ENCODE measurements around the gene DOK1.

DOK1 gene

DNA sequence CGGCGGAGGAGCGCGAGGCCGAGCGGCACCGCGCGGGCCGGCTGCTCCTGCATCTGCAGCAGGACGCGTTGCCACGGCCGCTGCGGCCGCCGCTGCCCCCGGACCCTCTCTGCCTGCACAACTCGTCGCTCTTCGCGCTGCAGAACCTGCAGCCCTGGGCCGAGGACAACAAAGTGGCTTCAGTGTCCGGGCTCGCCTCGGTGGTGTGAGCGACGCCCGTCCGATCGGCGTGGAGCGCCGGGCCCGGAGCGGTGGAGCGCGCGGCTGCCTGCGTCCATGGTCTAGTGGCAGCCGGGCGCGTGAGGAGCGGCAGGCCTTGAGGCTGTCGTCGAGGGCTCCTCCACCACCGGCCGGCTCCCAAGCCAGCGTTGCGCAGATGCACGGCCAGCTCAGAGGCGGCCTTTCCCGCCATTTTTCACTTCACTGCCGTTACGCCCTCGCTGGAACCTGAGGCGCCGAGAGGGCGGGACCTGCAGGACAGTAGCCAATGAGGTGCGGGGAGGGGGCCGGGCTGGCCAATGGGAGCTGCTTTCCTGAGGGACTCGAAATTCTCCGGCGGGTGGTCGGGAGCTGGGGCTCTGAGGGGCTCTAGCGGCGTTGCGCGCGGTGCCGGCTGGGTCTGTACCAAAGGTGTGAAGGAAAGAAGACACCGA is 38.4 kb upstream of the DOK1 start:
- Mint-ChIP-seq H3K4me3 (peak overlapping the region; percentile 76), H3K4me1 (ENCODE audit: low read depth) (peaks cover 14% of the 10 kb centered on the region), H3K9me3 (ENCODE audit: low read depth) (no peaks in the 10 kb centered on the region), H3K27me3 (peaks cover 52% of the 10 kb centered on the region), H3K36me3 (no peaks in the 10 kb centered on the region), H3K27ac (no peak overlapping the region)

GRCh38 chr2:74516650-74517049 is 37.9 kb upstream of the DOK1 start:
- Mint-ChIP-seq H3K4me3 (peak overlapping the region; percentile 76), H3K27me3 (peaks cover 50% of the 10 kb centered on the region), H3K9me3 (ENCODE audit: low read depth) (no peaks in the 10 kb centered on the region), H3K27ac (no peak overlapping the region), H3K4me1 (ENCODE audit: low read depth) (peaks cover 14% of the 10 kb centered on the region), H3K36me3 (no peaks in the 10 kb centered on the region)

DNA sequence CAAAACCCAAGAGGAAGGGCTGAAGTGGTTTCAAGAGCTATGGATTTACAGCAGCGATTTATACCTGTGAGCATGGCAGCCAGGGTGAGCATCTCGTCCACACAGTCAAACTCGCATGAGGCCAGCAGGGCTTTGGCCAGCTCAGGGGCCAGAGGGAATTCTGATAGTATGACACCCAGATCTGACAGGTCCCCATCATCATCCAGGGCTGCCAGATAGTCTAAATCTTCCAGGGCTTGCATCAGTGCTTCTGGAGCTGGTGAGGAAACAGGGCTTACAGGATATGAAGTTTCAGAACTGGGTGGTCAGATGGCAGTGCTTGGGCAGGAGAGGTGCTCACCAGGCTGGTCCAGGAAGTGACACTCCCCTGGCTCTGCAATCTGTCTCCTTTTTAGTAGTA is 32.0 kb upstream of the DOK1 start:
- H3K9me3 Mint-ChIP-seq (ENCODE audit: low read depth), result no peaks in the 10 kb centered on the region
- no peak overlapping the region for H3K27ac Mint-ChIP-seq
- peaks cover 10% of the 10 kb centered on the region for H3K36me3 Mint-ChIP-seq
- H3K4me3 Mint-ChIP-seq, result no peak overlapping the region
- peaks cover 26% of the 10 kb centered on the region for H3K27me3 Mint-ChIP-seq
- peaks cover 10% of the 10 kb centered on the region for H3K4me1 Mint-ChIP-seq (ENCODE audit: low read depth)

GRCh38 chr2:74524005-74524404 is 30.5 kb upstream of the DOK1 start:
- H3K4me3 Mint-ChIP-seq, result no peak overlapping the region
- H3K27me3 Mint-ChIP-seq, result peaks cover 13% of the 10 kb centered on the region
- no peaks in the 10 kb centered on the region for H3K9me3 Mint-ChIP-seq (ENCODE audit: low read depth)
- no peak overlapping the region for H3K27ac Mint-ChIP-seq
- H3K36me3 Mint-ChIP-seq, result peaks cover 16% of the 10 kb centered on the region
- peaks cover 16% of the 10 kb centered on the region for H3K4me1 Mint-ChIP-seq (ENCODE audit: low read depth)

GRCh38 chr2:74524955-74525716 is 29.4 kb upstream of the DOK1 start:
- Mint-ChIP-seq H3K36me3 (peaks cover 16% of the 10 kb centered on the region), H3K4me3 (no peak overlapping the region), H3K27me3 (peaks cover 4% of the 10 kb centered on the region), H3K4me1 (ENCODE audit: low read depth) (peaks cover 16% of the 10 kb centered on the region), H3K27ac (no peak overlapping the region), H3K9me3 (ENCODE audit: low read depth) (no peaks in the 10 kb centered on the region)

DNA sequence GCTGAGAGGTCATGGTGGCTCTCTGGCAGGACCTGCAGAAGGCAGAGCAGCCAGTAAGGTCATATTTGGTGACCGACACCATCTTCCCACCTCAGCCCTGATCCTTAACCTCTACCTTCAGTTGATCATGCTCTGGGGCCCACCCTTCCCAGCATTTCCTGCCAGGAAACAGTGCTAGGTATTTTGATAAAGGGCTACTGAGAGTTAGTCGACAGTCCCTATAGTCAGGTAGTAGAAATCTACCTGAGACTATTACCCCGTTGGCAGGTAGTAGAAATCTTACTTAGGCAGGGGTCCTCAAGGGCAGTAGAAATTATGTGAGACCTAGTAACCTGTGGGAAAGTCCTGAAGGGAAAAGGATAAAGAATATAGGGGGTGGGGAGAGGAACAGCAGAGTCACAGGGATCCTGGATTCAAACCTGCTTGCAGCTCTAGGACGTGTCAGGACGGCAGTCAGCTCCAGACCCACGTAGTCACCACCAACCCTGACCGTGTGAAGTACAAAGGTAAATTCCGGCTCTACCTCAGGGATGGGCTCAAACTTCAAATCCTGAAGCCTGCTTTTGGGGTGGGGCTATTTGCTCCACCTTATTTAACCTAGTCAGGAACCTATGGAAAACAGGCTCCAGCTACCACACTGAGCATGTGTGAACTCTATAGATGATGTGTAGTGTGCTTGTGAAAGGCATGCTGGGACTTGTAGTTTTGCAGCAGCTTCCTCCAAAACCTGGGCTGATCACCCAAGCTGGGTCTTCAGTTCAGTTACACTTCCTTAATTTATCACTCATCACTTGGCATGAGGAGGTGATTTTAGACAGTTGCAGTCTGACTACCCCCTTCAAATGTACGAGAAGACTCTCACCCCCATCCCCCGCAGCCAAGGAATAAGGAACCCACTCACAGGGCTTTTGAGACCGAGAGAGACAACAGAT is 28.5 kb upstream of the DOK1 start, which contains the start of gene DQX1:
TSS of gene DQX1 (minus strand) at position 515 of the 932 bp plus-strand sequence. CDS start at position 13, 502 bp downstream.
- no peaks in the 10 kb centered on the region for H3K9me3 Mint-ChIP-seq (ENCODE audit: low read depth)
- H3K27ac Mint-ChIP-seq, result peak within 1 kb of the TSS; percentile 34
- no peaks in the 10 kb centered on the region for H3K27me3 Mint-ChIP-seq
- peaks cover 22% of the 10 kb centered on the region for H3K4me1 Mint-ChIP-seq (ENCODE audit: low read depth)
- H3K36me3 Mint-ChIP-seq, result peaks cover 16% of the 10 kb centered on the region
- H3K4me3 Mint-ChIP-seq, result peak within 1 kb of the TSS; percentile 98

DNA sequence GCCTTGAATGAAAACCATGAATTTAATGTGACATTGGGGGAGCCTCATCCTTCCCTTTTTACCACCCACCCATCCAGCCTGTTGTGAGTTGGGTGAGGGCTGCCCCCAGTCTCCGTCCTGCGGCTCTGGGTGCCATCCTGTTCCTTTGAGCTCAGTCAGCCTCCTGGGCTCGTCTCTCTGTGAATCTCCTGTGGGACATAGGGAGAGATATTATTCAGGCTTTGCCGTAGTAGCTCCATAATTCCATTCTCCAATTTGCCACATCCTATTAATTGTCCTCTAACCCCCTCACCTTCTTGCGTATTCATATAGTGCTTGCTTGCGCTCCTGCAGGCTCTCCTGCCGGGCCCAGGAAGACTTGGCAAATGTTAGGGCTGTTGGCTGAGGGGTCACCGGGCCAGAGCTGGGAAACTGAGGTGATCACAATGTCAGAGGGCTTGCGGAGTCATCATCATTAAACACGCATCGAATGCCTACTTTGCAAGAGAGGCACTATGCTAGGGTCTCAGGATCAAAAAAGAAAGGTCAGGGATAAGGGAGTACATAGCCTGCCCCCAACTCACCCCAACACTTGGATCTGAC is 27.8 kb upstream of the DOK1 start:
- no peaks in the 10 kb centered on the region for H3K27me3 Mint-ChIP-seq
- H3K4me3 Mint-ChIP-seq, result peak overlapping the region; percentile 98
- H3K9me3 Mint-ChIP-seq (ENCODE audit: low read depth), result no peaks in the 10 kb centered on the region
- peaks cover 29% of the 10 kb centered on the region for H3K4me1 Mint-ChIP-seq (ENCODE audit: low read depth)
- H3K27ac Mint-ChIP-seq, result no peak overlapping the region
- H3K36me3 Mint-ChIP-seq, result peaks cover 16% of the 10 kb centered on the region

DNA sequence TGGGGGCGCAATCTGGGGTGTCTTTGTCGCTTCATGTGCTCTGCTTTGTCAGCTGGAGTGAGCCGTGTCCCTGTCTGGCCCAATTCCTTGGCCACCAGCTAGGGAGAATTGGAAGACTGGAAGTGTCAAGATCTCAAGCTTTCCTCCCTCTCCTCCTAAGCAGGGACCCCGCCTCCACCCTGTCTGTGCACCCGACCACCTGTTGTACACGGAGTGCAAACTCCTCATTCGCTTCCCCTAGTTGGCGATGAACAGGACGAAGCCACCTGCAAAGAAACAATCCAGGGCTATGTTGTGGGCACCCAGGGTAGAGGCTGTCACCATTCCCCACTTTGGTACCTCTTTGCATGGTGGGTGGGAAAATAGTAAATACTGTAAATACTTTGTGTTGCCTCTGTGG is 26.8 kb upstream of the DOK1 start:
- Mint-ChIP-seq H3K27me3 (no peaks in the 10 kb centered on the region), H3K27ac (no peak overlapping the region), H3K36me3 (peaks cover 18% of the 10 kb centered on the region), H3K4me3 (peak overlapping the region; percentile 98), H3K4me1 (ENCODE audit: low read depth) (peaks cover 35% of the 10 kb centered on the region), H3K9me3 (ENCODE audit: low read depth) (no peaks in the 10 kb centered on the region)

DNA sequence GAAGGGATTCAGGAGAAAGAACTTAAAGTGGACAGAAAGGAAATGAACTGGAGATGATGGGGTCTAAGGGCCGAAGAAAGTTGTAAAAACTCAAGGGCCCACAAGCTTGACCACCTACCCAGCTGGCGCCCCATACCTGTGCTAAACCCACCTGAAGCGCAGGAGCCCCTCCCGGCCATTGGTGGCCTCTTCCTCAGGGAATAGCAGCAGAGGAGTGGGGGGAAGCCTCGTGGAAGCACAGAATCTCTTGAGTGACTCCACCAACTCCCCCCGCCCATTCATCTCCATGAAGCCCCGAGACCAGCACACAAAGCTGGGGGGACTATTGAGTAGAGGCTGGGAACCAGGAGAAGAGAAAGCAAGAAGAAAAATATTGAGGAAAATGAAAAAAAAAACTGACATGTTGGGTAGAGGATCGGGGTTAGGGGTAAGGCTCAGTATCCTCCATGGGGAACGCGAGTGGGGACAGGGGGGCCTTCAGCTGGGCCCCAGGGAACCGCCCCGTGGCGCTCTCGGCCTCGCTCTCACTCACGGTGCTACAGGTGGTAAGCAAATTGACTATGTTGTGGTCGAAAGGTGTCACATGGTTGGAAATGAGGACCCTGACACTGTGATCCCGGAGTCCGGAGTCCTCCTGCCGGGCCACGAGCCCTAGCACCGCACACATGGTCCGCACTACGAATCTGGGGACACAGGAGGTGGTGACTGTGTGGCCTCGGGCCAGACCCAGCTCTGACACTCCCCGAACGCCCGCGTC is 25.7 kb upstream of the DOK1 start:
- Mint-ChIP-seq H3K36me3 (peaks cover 18% of the 10 kb centered on the region), H3K27me3 (no peaks in the 10 kb centered on the region), H3K4me3 (peak overlapping the region; percentile 98), H3K9me3 (ENCODE audit: low read depth) (no peaks in the 10 kb centered on the region), H3K27ac (peak overlapping the region; percentile 95), H3K4me1 (ENCODE audit: low read depth) (peaks cover 36% of the 10 kb centered on the region)

DNA sequence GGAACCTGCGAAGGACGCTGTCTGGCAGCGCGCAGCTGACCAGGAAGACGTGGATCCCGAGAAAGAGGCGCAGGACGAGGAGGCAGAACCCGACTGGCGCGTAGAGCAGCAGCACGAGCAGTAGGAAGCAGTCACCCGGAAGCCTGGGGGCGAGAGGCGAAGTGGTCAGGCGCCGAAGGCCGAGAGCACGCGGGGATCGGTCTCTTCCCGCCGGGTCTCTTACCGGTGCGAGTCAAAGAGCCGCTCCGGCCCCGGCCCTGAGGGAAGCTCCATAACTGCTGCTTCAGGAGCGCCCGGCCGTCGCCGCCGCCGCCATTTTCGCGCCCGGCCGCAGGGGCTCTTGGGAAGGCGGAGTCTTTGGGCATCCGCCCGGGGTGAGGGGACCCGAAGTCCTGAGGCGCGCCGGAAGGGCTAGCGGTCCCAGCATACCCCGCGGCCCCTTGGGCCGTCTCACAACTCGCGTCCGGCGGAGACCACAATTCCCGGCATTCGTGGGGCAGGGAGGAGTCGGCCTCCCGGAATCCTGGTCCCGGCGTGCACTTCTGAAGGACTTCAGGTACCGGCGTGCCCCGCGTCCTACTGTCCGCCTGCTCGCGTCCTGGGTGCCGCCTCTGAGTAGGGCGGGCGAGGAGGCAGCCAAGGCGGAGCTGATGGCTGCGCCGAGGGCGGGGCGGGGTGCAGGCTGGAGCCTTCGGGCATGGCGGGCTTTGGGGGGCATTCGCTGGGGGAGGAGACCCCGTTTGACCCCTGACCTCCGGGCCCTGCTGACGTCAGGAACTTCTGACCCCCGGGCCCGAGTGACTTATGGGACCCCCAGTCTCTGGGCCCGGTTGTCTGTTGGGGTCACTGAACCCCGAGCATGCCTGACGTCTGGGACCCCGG is 24.9 kb upstream of the DOK1 start, which contains the start of the genes AUP1 and HTRA2:
TSS of gene AUP1 (minus strand) at position 350 of the 882 bp plus-strand sequence. CDS start at position 273, 77 bp downstream.
TSS of gene HTRA2 (plus strand) at position 577 of the 882 bp plus-strand sequence. CDS start at position 651, 74 bp downstream.
- Mint-ChIP-seq H3K9me3 (ENCODE audit: low read depth) (no peaks in the 10 kb centered on the region), H3K27ac (peak within 1 kb of the TSS; percentile 95), H3K4me1 (ENCODE audit: low read depth) (peaks cover 36% of the 10 kb centered on the region), H3K4me3 (peak within 1 kb of the TSS; percentile 98), H3K27me3 (no peaks in the 10 kb centered on the region), H3K36me3 (peaks cover 18% of the 10 kb centered on the region)

DNA sequence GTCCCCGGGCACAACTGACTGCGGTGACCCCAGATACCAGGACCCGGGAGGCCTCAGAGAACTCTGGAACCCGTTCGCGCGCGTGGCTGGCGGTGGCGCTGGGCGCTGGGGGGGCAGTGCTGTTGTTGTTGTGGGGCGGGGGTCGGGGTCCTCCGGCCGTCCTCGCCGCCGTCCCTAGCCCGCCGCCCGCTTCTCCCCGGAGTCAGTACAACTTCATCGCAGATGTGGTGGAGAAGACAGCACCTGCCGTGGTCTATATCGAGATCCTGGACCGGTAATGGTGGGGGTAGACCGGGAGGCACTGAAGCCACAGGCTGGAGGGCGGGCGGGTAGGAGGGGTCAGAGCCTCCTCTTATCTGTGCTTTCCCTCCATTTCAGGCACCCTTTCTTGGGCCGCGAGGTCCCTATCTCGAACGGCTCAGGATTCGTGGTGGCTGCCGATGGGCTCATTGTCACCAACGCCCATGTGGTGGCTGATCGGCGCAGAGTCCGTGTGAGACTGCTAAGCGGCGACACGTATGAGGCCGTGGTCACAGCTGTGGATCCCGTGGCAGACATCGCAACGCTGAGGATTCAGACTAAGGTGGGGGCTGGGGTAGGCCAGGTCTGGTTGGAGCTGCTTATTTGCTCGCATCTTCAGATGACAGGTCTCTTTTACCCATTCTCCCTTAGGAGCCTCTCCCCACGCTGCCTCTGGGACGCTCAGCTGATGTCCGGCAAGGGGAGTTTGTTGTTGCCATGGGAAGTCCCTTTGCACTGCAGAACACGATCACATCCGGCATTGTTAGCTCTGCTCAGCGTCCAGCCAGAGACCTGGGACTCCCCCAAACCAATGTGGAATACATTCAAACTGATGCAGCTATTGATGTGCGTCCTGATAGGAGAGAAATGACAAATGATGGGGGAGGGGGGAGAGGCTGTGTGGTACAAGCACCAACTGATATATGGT is 24.0 kb upstream of the DOK1 start:
- Mint-ChIP-seq H3K27me3 (no peaks in the 10 kb centered on the region), H3K36me3 (peaks cover 18% of the 10 kb centered on the region), H3K27ac (peak overlapping the region; percentile 92), H3K9me3 (ENCODE audit: low read depth) (no peaks in the 10 kb centered on the region), H3K4me3 (peak overlapping the region; percentile 98), H3K4me1 (ENCODE audit: low read depth) (peaks cover 36% of the 10 kb centered on the region)

GRCh38 chr2:74531666-74532065 is 22.9 kb upstream of the DOK1 start:
- peaks cover 29% of the 10 kb centered on the region for H3K4me1 Mint-ChIP-seq (ENCODE audit: low read depth)
- peak overlapping the region; percentile 98 for H3K4me3 Mint-ChIP-seq
- no peaks in the 10 kb centered on the region for H3K27me3 Mint-ChIP-seq
- peaks cover 12% of the 10 kb centered on the region for H3K36me3 Mint-ChIP-seq
- no peaks in the 10 kb centered on the region for H3K9me3 Mint-ChIP-seq (ENCODE audit: low read depth)
- no peak overlapping the region for H3K27ac Mint-ChIP-seq
